Vagina (tissue), 2 donors: ENCODE results near the gene WDR45B. TPM values are rescaled to one million over a fixed set of nuclear protein-coding genes. Genes with fewer than 3 reads are reported as not detected.

Experiments
- DNase-seq, 2 donors: peaks; one replicate each; pipeline ENCODE4 v3.0.0-alpha.2; 2017; ENCODE audit errors: extremely low spot score in 2 of 2
- H3K27ac ChIP-seq: fragments of 200-600 bp; sonication (generic); one replicate; pipeline ENCODE4 v1.5.1; 2019
- H3K27me3 ChIP-seq: fragments of 200-600 bp; sonication (generic); one replicate; pipeline ENCODE4 v1.5.1; 2019
- H3K36me3 ChIP-seq, 2 donors: fragments of 200-600 bp; sonication (generic); one replicate each; pipeline ENCODE4 v1.5.1; 2017 to 2019
- H3K4me1 ChIP-seq: fragments of 200-600 bp; sonication (generic); one replicate; pipeline ENCODE4 v1.5.1; 2019
- H3K4me3 ChIP-seq, 2 donors: fragments of 200-600 bp; sonication (generic); 1 replicate in 1 of 2; 2 replicates in 1 of 2; pipeline ENCODE4 v1.5.1; 2016 to 2019
- H3K9me3 ChIP-seq: fragments of 200-600 bp; sonication (generic); one replicate; pipeline ENCODE4 v1.5.1; 2019
- POLR2A ChIP-seq, 2 donors: fragments of 450-650 bp; IDR thresholded peaks; one replicate each; pipeline ENCODE4 v1.6.1; 2017; ENCODE audit warnings: antibody characterized with exemption in 2 of 2, mild to moderate bottlenecking in 2 of 2, moderate library complexity in 2 of 2
- POLR2AphosphoS5 ChIP-seq, 2 donors: sonication (generic); formaldehyde crosslinking; IDR thresholded peaks; one replicate each; pipeline ENCODE4 v1.9.0; 2017; ENCODE audit warnings: antibody characterized with exemption in 2 of 2, mild to moderate bottlenecking in 2 of 2, low read depth in 1 of 2; ENCODE audit not compliant: insufficient read depth in 1 of 2
- intact Hi-C: fragments of 100-400 bp; cut with DNase I; formaldehyde crosslinking; loops from one replicate; pipeline ENCODE4 v1.15.1; 2023
- total RNA-seq: library from RNA; depleted of rRNA; stranded (reverse); fragments of >200 nt; gene quantifications from one replicate; pipeline ENCODE4 v1.2.3, GENCODE V29; 2016
- TF ChIP-seq, protein P1 (sequence below), 3 experiments: fragments of 450-650 bp in 2 of 3; fragments of 200-600 bp in 1 of 3; sonication (generic) in 1 of 3; IDR thresholded peaks; one replicate each; pipeline ENCODE4 v1.5.1; 2017 to 2019; ENCODE audit warnings: antibody characterized with exemption in 3 of 3, mild to moderate bottlenecking in 2 of 3, moderate library complexity in 2 of 3

WDR45B gene
- total RNA-seq, 1 donor from 2014 or later: 86.4 TPM

DNA sequence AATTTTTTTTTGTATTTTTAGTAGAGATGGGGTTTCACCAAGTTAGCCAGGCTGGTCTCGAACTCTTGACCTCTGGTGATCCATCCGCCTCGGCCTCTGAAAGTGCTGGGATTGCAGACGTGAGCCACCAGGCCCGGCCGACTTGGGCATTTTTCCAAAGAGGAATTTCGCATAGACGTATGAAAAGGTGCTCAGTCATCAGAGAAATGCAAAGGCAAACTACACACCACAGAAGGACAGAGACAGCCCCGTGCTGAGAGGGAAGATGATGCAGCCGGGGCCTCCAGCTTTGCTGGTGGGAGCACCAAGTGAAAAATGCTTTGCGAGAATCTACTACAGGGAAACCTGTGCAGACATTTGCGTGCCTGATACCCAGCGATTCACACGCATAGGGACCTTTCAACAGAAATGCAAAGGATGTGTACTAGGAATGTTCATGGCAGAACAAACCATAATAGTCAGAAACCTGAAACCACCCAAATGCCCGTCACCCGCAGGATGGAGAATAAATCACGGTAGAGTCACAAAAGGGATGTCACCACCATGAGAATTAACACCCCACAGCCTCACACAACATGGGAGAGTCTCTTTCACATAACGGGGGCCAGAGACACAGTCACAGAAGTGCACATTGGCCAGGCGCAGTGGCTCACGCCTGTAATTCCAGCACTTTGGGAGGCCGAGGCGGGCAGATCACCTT is 45.1 kb upstream of the WDR45B start:
- H3K27ac ChIP-seq: no peak overlapping the region
- no peaks in the 10 kb centered on the region for H3K9me3 ChIP-seq
- H3K4me1 ChIP-seq: peaks cover 15% of the 10 kb centered on the region
- no peaks in the 10 kb centered on the region for H3K27me3 ChIP-seq
- no peak for TF ChIP-seq POLR2A (IDR thresholded peaks at IDR 0.05)
- no peak for TF ChIP-seq POLR2AphosphoS5 (IDR thresholded peaks at IDR 0.05; ENCODE audit: insufficient read depth in 1 of 2, low read depth in 1 of 2)
- TF ChIP-seq, protein P1, sequence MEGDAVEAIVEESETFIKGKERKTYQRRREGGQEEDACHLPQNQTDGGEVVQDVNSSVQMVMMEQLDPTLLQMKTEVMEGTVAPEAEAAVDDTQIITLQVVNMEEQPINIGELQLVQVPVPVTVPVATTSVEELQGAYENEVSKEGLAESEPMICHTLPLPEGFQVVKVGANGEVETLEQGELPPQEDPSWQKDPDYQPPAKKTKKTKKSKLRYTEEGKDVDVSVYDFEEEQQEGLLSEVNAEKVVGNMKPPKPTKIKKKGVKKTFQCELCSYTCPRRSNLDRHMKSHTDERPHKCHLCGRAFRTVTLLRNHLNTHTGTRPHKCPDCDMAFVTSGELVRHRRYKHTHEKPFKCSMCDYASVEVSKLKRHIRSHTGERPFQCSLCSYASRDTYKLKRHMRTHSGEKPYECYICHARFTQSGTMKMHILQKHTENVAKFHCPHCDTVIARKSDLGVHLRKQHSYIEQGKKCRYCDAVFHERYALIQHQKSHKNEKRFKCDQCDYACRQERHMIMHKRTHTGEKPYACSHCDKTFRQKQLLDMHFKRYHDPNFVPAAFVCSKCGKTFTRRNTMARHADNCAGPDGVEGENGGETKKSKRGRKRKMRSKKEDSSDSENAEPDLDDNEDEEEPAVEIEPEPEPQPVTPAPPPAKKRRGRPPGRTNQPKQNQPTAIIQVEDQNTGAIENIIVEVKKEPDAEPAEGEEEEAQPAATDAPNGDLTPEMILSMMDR (IDR thresholded peaks at IDR 0.05): no peak
- H3K36me3 ChIP-seq: no peaks in the 10 kb centered on the region
- H3K4me3 ChIP-seq: no peak overlapping the region
- DNase-seq: no peak
- intact Hi-C loops: no loop called here

DNA sequence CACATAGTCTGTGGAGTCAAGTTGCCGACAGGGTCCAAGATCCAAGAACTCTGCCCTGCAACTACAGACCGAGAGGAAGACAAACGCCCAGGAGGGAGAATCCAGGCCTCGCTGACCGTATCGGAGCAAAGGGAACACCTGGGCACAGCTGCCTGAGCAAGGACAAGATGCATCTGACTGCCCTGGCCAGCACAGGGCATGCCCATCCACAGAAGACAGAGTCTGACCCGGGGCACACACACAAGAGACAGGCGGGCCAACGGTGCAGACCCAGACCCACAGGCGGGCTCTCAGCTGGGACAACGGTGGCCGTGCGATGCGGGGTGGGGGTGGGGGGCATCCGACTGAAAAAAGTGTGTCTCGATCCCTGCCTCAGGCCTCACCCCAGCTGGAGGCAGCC is 44.0 kb upstream of the WDR45B start:
- intact Hi-C loops: no loop called here
- Histone ChIP-seq H3K27me3 (no peaks in the 10 kb centered on the region), H3K4me1 (peaks cover 7% of the 10 kb centered on the region), H3K27ac (no peak overlapping the region), H3K4me3 (no peak overlapping the region), H3K36me3 (no peaks in the 10 kb centered on the region), H3K9me3 (no peaks in the 10 kb centered on the region)
- TF ChIP-seq POLR2AphosphoS5 (IDR thresholded peaks at IDR 0.05; ENCODE audit: insufficient read depth in 1 of 2, low read depth in 1 of 2) (no peak), POLR2A (IDR thresholded peaks at IDR 0.05) (no peak)
- TF ChIP-seq, protein P1 (IDR thresholded peaks at IDR 0.05): no peak
- no peak for DNase-seq

DNA sequence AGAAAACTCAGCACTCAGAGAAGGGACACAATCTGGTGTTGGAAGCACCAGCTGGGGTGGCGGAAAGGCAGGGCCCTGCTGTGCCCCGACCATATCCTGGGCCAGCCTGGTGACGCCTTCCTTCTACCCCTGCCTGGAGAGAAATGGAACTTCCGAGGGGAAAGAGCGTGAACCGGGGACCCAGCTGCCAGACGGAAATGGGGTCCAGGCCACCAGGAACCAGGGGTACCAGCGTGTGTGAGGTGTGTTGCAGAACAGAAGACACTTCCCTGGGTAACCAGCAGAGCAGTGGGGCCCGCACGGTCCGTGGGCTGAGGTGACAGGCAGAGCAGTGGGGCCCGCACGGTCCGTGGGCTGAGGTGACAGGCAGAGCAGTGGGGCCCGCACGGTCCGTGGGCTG is 43.5 kb upstream of the WDR45B start:
- TF ChIP-seq, protein P1 (IDR thresholded peaks at IDR 0.05): no peak
- TF ChIP-seq POLR2AphosphoS5 (IDR thresholded peaks at IDR 0.05; ENCODE audit: insufficient read depth in 1 of 2, low read depth in 1 of 2): no peak
- TF ChIP-seq POLR2A (IDR thresholded peaks at IDR 0.05): no peak
- no peak for DNase-seq
- no peak overlapping the region for H3K4me3 ChIP-seq
- H3K9me3 ChIP-seq: no peaks in the 10 kb centered on the region
- intact Hi-C loops: no loop called here
- H3K27me3 ChIP-seq: no peaks in the 10 kb centered on the region
- peaks cover 2% of the 10 kb centered on the region for H3K4me1 ChIP-seq
- no peak overlapping the region for H3K27ac ChIP-seq
- no peaks in the 10 kb centered on the region for H3K36me3 ChIP-seq

DNA sequence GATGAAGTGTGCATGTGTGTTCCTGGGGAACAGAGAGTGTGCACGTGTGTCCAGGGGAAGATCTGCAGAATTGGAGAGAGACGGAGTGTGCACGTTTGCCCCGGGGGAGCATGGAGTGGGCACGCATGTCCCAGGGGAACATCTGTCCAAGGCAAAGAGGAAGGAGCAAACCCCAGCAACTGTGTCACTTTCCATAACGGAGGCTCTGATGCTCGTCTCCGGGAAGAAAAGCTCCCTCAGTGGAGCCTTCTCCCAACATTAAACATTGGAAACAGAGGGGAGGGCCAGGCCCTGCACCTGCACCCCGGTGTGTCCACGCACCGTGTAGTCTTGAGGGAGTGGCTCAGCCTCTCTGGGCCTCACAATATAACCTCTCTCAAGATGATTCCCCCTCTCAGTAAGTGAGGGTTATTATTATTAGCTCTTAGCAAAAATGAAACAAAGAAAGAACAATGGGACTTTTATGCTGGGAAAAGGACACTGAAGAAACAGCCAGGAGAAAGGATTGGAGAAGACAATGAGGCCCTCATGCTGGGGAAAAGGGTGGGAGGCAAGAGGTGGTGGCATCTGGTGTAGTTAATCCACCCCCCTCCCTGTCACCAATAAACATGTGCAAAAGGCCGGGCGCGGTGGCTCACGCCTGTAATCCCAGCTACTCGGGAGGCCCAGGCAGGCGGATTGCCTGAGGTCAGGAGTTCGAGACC is 42.7 kb upstream of the WDR45B start:
- intact Hi-C loops: no loop called here
- H3K9me3 ChIP-seq: no peaks in the 10 kb centered on the region
- no peaks in the 10 kb centered on the region for H3K27me3 ChIP-seq
- DNase-seq: no peak
- TF ChIP-seq POLR2AphosphoS5 (IDR thresholded peaks at IDR 0.05; ENCODE audit: insufficient read depth in 1 of 2, low read depth in 1 of 2): no peak
- TF ChIP-seq, protein P1 (IDR thresholded peaks at IDR 0.05): no peak
- no peak overlapping the region for H3K4me3 ChIP-seq
- H3K27ac ChIP-seq: no peak overlapping the region
- no peaks in the 10 kb centered on the region for H3K36me3 ChIP-seq
- H3K4me1 ChIP-seq: no peaks in the 10 kb centered on the region

DNA sequence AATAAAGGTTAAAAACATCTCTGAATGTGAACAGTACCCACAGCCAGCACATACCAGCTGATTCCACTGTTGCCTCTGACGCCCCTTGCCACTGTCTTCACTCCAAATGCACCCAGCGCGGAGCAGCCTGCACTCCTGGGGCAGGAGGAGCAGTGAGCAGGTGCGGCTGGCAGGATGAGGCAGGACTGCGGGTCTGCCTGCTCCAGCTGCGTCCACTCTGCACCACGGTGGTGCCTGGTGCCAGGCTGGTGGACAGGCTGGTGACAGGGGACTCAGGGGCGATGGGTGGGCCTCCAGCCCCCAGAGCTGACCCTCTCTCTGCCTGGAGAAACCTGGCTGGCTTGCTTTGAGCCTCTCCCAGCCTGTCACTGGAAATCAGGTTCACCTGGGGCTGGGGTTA is 40.8 kb upstream of the WDR45B start:
- no peaks in the 10 kb centered on the region for H3K4me1 ChIP-seq
- intact Hi-C loops: no loop called here
- H3K4me3 ChIP-seq: no peak overlapping the region
- TF ChIP-seq POLR2A (IDR thresholded peaks at IDR 0.05): no peak
- TF ChIP-seq POLR2AphosphoS5 (IDR thresholded peaks at IDR 0.05; ENCODE audit: insufficient read depth in 1 of 2, low read depth in 1 of 2): no peak
- TF ChIP-seq, protein P1 (IDR thresholded peaks at IDR 0.05): no peak
- no peaks in the 10 kb centered on the region for H3K36me3 ChIP-seq
- no peak for DNase-seq
- H3K27me3 ChIP-seq: no peaks in the 10 kb centered on the region
- no peaks in the 10 kb centered on the region for H3K9me3 ChIP-seq
- H3K27ac ChIP-seq: no peak overlapping the region
